Measurements from ENCODE around the gene UCK1. TPM values are rescaled to one million over a fixed set of nuclear protein-coding genes. Genes with fewer than 3 reads are reported as not detected.
A peak's percentile ranks its signal among the peaks of the same experiment; 100 is the strongest.

Gene UCK1
- total and polyA plus RNA-seq, 2 of the 13 experiments (the other 11 are each of a cell fraction or from before 2014, with no cell fraction given), result 11.0 to 24.1 TPM

GRCh38 chr9:131545003-131545785 lies 14.1 kb upstream of the UCK1 start, which contains the start of gene PRRT1B (continued):
- peak; percentile 68; the same call in 1 of the 2 replicates for TF ChIP-seq HMG20A (CRISPR knock-in tag; IDR thresholded peaks at IDR 0.05; ENCODE audit: borderline replicate concordance)
- TF ChIP-seq ZNF276 (CRISPR knock-in tag; IDR thresholded peaks at IDR 0.05; ENCODE audit: low read depth), result no peak
- no peak for TF ChIP-seq ARHGAP35 (CRISPR knock-in tag; IDR thresholded peaks at IDR 0.05; ENCODE audit: borderline replicate concordance)
- TF ChIP-seq GMEB2 (CRISPR knock-in tag; IDR thresholded peaks at IDR 0.05; ENCODE audit: low read depth), result no peak
- TF ChIP-seq ZFP36L2 (CRISPR knock-in tag; IDR thresholded peaks at IDR 0.05), result no peak
- no peak for TF ChIP-seq HMGXB3 (CRISPR knock-in tag; IDR thresholded peaks at IDR 0.05; ENCODE audit: borderline replicate concordance)
- no peak for TF ChIP-seq DDIT3 (CRISPR knock-in tag; IDR thresholded peaks at IDR 0.05)
- TF ChIP-seq ZNF264 (CRISPR knock-in tag; IDR thresholded peaks at IDR 0.05), result no peak
- no peak for TF ChIP-seq ZBTB4 (CRISPR knock-in tag; IDR thresholded peaks at IDR 0.05; ENCODE audit: borderline replicate concordance)
- TF ChIP-seq SIN3B (IDR thresholded peaks at IDR 0.05; ENCODE audit: low read length), result no peak
- TF ChIP-seq GATAD1 (CRISPR knock-in tag; IDR thresholded peaks at IDR 0.05), result no peak
- no peak; the same call in 1 of the 2 replicates for TF ChIP-seq NFKB2 (CRISPR knock-in tag; IDR thresholded peaks at IDR 0.05; ENCODE audit: borderline replicate concordance)
- no peak for TF ChIP-seq CENPT (CRISPR knock-in tag; IDR thresholded peaks at IDR 0.05; ENCODE audit: low read depth)
- peak; percentile 44; the same call in 1 of the 2 replicates for TF ChIP-seq MIER3 (CRISPR knock-in tag; IDR thresholded peaks at IDR 0.05; ENCODE audit: borderline replicate concordance)
- TF ChIP-seq ZNF235 (CRISPR knock-in tag; IDR thresholded peaks at IDR 0.05; ENCODE audit: borderline replicate concordance), result no peak

All from HepG2 (cell line).